ENCODE data around the gene ATG16L2.

The ATG16L2 gene

DNA sequence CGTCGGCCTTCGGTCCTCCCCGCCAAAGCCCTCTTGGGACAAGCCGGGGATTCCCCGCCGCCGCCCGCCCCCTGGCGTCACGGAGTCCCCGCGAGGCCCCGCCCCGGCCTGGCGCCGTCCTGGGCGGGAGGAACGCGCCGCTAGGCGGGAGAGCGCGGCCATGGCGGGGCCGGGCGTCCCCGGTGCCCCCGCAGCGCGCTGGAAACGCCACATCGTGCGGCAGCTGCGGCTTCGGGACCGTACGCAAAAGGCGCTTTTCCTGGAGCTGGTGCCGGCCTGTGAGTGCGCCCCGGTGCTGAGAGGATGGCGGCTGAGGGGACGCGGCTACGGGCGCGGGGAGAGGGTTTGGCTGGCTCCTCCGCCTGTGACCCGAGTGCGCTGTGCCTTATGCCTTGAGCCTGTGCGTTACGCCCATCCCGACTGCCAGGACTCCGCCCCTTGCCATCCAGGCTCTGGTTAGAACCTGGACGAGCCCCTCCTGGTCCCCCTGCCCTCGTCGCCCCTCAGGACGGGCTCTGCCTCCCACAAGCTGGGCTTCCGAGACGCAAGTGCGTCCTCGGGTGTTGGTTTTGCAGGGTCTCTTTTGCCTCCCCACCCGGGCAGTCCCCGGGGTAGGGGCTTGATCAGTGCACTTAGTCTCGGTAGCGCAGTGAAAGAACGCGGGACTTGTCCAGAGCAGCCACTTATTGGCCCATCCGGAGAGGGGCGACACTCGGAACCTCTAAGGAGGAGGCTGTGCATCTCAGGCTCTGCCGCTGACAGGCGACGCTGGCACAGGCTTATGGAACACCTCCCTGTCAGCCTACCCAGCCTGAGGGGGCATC lies at the start of gene ATG16L2:
TSS of gene ATG16L2 (plus strand) at position 126 of the 824 bp plus-strand sequence. CDS start at position 161, 35 bp downstream.
- peak; percentile 91 for DNase-seq

GRCh38 chr11:72764503-72764902 lies 49.7 kb upstream of the ATG16L2 start:
- DNase-seq, result no peak

DNA sequence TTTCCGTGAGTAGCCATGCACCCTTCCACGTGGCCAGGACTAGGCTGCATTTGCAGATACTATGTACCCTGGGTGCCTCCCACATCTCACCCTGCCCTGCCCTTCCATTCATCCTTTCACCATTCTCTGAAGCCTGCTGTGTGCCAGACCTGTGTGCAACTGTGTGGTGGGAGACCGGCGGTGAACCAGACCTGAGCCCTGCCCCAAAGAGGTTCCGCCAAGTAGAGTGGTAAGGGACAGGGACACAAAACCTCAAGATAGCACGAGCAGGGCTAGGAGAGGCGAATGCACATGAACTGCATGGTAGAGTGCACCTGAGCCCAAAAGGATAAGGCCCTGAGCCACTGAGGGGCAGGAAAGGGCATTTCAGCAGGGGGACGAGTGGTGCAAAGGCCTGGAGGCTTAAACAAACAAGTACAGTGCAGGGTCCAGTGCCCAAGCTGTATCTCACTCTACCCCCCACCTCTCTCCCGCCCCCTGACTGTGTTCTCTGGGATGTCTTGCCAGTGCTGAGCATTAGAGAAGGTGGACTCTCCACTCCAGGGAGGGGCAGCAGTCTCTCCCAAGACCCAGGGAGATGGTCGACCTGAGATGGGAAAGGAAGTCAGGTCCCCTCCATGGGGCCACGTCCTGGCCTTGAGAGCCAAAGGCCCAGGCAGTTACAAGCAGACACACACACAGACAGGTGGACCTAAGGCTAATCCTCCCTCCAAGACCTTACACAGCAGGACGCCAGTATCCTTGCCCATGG lies 47.9 kb upstream of the ATG16L2 start:
- no peak for DNase-seq

GRCh38 chr11:72767203-72768062 lies 46.8 kb upstream of the ATG16L2 start:
- no peak for DNase-seq

DNA sequence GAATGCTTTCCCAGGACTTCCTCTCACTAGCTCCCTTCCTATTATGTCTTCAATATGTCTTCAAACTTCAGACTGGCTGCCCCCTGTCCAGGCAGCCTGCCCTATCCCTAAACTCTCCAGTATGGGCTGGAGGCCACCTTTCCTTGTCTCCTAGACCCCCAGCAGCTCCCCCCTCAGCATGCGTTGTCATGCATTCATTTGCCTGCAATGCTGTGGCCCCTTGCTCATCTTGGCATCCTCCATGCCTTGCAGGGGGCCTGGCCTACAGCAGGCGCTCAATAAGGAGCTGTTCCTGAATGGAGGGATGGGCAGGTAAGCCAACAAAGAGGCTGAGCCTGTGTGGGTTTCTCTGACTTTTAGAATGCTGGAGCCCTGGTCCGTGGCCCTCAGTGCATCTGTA lies 45.6 kb upstream of the ATG16L2 start:
- no peak for DNase-seq

GRCh38 chr11:72769680-72770079 lies 44.5 kb upstream of the ATG16L2 start:
- no peak for DNase-seq

DNA sequence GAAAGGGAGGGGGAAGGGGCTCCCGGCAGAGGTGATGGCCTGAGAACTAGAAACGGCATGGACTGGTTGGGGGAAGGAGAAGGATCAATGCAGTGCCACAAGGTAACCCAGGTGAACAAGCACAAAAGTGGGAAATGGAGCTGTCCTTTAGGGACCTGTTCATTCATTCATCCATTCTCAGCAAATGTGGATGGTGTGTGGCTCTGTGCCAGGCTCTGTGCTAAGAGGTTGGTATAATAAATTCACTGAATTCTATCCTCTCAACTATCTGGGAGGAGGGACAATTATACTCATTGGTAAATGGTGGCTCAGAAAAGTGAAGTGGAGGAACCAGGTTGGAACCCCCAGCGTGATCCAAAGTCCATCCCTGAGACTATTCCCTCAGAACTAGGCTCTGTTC lies 43.4 kb upstream of the ATG16L2 start:
- no peak for DNase-seq

- no peak for DNase-seq
Observed at GRCh38 chr11:72771507-72771906, 42.7 kb upstream of the ATG16L2 start.

- no peak for DNase-seq
Observed at GRCh38 chr11:72772059-72772458, 42.2 kb upstream of the ATG16L2 start.

GRCh38 chr11:72773291-72773690 lies 40.9 kb upstream of the ATG16L2 start:
- no peak for DNase-seq

DNA sequence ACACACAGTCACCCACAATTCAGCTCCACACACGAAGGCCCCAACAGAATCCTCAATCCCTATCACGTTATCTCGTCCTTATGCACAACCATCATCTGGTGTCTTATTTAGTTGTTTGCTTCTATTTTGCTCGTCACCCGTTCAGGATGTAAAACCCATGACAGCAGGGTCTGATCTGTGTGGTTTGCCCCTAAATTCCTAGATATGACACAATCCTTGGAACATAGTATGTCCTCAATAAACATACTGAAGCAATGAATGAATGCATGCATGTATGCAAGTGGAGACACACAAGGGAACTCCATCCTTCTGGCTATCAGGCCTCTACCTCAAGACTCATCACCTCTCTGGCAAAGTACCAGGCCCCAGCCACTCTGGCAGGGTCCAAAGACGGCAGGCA lies 40.5 kb upstream of the ATG16L2 start:
- DNase-seq, result no peak

GRCh38 chr11:72774499-72774898 lies 39.7 kb upstream of the ATG16L2 start:
- no peak for DNase-seq

DNA sequence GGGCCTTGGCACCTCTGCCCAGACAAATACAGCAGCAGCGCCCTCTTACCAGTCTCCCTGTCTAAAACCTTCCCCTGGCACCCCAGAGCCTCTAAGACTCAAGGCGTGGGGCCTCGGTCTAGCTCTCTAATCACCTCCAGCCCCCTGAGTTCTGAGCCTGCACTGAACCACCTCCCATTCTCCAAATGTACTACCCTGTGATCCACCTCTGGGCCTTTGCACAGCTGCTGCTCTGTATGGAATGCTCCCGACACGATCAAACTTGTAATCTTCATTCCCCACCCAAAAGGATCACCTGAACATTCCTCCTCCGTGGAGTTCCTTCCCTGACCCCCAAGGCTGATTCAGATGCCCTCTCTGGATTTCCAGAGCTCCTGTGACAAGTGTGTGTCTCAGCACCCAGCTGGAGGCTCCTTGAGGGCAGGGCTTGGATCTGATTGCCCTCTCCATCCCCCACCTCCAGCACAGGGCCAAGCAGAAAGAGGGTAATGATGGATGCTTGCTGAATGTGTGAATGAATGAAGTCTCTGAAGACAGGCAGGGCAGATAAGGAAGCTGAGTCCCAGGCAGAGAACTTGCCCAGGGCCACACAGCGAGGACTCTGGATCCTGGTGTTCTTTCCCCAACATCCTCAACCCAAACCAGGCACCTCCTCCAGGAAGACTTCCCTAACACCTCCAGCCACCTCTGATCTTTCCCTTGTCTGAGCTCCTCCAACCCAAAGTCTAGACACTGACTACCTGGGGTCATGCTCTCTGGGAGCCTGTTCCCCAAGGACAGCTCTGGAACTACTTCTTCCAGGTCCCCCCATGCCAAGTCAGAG lies 38.7 kb upstream of the ATG16L2 start:
- DNase-seq, result no peak

- DNase-seq, result no peak
Observed at GRCh38 chr11:72776117-72776843, 37.9 kb upstream of the ATG16L2 start.

DNA sequence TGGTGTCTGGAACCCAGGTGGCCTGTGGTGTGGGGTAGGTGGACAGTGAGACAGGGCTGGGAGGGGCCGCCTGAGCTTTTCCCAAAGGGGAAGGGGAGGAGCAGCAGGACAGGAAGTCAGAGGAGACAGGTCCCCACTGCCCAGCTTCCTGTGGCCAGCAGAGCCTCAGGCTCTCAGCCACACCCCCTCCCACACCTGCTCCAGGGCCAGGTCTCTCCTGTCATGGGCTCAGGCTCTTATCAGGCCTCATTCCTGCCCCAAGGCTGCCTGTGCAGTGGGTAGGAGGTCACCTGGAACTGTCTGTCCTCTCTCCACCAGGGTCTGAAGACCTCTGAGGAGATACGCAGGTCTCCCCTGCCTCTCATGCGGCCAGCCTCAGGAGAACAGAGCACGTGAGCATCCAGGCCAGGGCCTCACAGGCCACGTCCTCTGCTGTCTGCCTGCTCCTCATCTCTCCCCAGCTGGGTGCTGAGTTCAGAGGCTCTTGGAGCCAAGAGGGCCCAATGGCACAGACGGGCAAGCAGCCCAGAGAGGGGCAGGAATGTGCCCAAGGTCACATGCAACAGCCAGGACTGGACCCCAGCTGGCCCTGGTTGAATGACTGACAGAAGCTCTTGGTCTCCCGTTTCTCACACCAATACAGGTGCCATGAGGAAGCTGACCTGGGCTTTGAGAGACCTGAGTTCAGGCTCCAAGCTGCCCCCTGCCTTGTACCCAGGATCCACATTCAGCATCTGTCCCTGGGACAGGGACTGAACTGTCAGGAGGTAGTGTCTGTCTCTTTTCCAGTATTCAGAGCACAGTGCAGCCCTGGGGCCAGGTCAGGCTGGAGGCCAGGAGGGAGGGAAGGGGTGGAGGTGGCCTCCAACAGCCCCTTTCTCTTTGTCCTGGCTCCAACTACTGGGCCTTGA lies 37.1 kb upstream of the ATG16L2 start:
- DNase-seq, result no peak

GRCh38 chr11:72777755-72778278 lies 36.4 kb upstream of the ATG16L2 start:
- no peak for DNase-seq

GRCh38 chr11:72778535-72779494 lies 35.4 kb upstream of the ATG16L2 start:
- DNase-seq, result no peak

DNA sequence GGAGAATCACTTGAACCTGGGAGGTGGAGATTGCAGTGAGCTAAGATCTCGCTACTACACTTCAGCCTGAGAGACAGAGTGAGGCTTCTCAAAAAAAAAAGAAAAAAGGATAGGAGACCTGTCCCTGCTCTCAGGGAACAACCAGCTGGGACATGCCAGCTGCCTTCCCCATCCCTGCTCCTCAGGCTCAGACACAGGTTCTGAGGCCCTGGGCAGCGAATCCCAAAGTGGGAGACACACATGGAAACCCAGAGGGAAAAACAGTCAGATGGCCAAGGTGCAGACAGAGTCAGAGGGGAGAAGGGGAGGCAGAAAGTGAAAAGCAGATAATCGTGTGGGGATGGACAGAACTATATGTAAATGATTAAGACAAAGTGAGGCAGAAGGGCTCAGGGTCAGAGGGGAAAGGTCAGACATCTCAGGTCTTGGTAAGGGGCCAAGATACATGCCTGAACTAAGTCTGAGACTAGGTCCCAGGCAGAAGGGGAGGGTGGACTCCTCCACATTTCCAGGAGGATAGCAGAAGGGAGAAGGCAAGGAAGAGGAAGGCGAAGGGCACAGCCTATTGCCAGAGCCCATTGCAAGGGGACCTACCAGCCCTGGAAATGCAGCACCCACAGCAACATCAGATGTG lies 34.6 kb upstream of the ATG16L2 start:
- DNase-seq, result no peak

Measured in activated naive CD4-positive, alpha-beta T cell treated with Interleukin-2 at 50 U/mL for 16 hours (primary cell).